Stimulated activated CD8-positive, alpha-beta memory T cell treated with anti-CD3 and anti-CD28 coated beads, Interleukin-4, amount 100 ng/mL, for 24 hours (primary cell): ENCODE results near the gene IGF1R.

Source experiments
- DNase-seq: peaks from one replicate; pipeline ENCODE4 v3.0.0-alpha.2; 2020; ENCODE audit warnings: low read depth

Gene IGF1R

GRCh38 chr15:98888820-98889479 is 240.6 kb downstream of the IGF1R start:
- no peak for DNase-seq

GRCh38 chr15:98889930-98890695 is 241.8 kb downstream of the IGF1R start:
- no peak for DNase-seq

DNA sequence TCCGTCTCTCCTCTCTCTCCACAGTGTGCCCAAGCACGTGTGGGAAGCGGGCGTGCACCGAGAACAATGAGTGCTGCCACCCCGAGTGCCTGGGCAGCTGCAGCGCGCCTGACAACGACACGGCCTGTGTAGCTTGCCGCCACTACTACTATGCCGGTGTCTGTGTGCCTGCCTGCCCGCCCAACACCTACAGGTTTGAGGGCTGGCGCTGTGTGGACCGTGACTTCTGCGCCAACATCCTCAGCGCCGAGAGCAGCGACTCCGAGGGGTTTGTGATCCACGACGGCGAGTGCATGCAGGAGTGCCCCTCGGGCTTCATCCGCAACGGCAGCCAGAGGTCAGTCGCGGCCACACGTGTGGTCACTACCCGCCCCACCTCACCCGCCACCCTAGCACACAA is 243.0 kb downstream of the IGF1R start:
- DNase-seq: no peak

- DNase-seq: no peak
These were observed 245.1 kb downstream of the IGF1R start for GRCh38 chr15:98893401-98893800.

- DNase-seq: no peak
These were observed 246.0 kb downstream of the IGF1R start for GRCh38 chr15:98894312-98894711.

GRCh38 chr15:98896002-98896721 is 247.8 kb downstream of the IGF1R start:
- DNase-seq: no peak

DNA sequence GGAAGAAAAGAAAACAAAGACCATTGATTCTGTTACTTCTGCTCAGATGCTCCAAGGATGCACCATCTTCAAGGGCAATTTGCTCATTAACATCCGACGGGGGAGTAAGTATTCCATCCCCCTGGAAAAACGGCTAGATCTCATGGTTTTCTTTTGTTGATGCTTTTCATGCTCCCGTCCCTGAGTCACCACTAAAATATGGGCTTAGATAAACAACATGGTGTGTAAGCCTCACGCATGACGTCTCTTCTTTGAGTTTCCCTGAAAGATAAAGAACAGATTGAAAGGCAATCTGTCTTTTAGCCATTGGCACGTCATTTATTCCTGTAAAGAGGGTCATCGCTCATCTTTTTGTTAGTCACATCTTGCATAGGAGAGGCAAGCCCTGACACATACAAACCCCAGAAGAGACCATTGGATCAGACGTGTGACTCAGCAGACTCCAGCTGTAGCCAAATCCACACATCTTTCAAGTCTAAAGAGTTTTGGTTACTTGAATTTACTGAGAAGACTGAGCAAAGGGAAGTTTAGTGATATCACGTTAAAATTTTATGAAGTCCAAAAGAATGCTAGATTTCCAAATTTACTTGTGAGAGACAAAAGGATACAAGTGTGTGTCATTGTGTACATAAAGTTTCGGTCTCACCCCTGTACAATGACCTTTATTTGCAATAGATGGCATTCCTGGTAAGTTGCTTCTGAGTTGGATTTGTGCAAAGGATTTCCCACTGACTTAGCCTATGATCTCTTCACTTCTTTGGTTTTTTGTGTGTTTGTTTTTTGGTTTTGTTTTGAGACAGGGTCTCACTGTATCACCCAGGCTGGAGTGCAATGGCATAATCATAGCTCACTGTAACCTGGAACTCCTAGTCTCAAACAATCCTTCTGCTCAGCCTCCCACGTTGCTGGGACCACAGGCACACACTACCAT is 248.7 kb downstream of the IGF1R start:
- no peak for DNase-seq

DNA sequence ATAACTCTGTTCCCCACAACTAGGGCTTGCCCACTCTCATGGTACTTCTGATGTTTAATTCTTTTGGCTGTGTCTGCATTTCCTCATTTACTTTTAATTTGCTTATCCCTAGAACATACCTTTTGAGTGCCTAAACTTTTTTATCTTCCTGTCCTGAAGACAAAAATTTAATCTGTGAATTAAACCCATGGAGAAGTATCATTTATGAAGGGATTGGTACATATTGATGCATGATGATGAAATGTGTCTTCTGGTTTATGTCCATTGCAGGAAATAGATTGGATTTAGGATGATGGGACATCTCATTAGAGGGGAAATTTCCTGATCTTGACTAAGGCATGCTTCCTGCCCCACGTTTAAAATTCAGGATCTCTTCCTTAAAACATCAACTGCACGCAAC is 249.8 kb downstream of the IGF1R start:
- no peak for DNase-seq

GRCh38 chr15:98899272-98900021 is 251.1 kb downstream of the IGF1R start:
- DNase-seq: no peak

- DNase-seq: no peak
These were observed 252.0 kb downstream of the IGF1R start for GRCh38 chr15:98900356-98900755.

DNA sequence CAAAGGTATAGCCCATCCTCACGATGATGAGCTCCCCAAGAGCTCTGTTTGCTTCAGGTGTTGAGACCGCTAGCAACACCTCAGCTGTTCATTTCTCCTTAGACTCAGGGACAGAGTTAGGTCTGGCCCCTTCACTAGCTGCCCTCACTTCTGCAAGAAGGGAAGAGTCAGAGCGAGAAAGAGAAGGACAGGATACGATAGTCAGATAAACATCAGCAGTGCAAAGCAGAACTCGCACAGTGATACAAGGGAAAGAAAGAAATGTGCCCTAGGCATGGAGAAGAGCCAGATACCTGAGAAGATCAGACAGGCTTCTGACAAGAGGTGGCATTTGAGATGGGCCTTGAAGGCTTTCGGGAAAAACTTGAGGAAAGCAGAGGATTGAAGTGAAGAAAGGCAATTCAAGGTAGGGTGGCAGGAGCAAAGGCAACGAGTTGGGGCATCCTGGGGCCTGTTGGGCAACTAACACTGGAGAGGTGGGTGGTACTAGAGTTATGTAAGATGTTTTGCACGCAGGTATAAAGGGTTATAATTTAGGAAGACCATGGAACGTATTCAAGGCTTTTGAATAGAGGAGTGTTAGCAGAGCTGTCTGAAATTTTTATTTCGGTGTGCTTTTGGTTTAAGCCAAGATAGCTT is 253.2 kb downstream of the IGF1R start:
- DNase-seq: no peak

DNA sequence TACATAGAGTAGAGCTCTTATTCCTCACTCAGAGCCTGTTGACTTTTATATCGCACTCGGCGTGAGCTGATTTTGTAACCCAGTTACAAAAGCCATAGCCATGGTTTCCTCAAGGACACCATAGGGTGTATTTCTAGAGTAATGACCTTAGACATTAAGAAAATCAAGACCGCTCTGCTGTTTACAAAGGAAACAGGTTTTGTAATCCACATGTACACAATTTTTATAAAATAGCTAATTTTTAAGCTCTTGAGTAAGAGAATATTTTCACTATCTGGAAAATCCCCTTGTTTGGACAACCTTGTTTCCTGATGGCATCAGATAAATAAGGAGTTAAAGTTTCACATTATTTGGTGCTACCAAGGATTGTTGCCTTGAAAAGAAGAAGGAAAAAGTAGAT is 254.6 kb downstream of the IGF1R start:
- no peak for DNase-seq

GRCh38 chr15:98903377-98904018 is 255.2 kb downstream of the IGF1R start:
- no peak for DNase-seq

GRCh38 chr15:98904544-98904943 is 256.2 kb downstream of the IGF1R start:
- DNase-seq: no peak

GRCh38 chr15:98905963-98906711 is 257.8 kb downstream of the IGF1R start:
- DNase-seq: no peak

GRCh38 chr15:98906712-98907083 is 258.4 kb downstream of the IGF1R start:
- no peak for DNase-seq

DNA sequence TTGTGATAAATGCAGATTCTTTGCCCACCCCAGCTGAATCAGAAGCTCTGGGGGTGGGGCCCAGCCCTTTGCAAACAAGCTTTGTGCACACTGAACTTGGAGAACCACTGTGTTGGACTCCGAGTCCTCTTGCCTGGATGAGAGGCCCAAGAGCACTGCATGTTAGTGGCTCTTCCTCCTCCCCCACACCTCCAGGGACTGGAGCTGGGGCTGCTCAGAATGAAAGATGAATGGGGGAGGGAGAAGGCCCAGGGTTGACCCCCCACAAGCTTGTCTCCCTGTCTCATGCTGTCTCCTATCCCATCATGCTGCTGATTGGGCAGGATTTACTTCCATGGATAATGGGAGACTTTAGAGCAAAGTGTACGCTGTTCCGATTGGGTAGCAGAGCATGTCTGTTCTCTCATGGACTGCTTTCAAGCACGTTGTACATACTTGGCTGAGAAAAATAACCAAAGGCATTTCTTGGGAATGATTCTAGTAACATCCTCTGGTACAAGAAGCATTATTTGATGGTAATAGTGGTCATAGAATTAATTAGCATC is 259.7 kb downstream of the IGF1R start:
- no peak for DNase-seq

DNA sequence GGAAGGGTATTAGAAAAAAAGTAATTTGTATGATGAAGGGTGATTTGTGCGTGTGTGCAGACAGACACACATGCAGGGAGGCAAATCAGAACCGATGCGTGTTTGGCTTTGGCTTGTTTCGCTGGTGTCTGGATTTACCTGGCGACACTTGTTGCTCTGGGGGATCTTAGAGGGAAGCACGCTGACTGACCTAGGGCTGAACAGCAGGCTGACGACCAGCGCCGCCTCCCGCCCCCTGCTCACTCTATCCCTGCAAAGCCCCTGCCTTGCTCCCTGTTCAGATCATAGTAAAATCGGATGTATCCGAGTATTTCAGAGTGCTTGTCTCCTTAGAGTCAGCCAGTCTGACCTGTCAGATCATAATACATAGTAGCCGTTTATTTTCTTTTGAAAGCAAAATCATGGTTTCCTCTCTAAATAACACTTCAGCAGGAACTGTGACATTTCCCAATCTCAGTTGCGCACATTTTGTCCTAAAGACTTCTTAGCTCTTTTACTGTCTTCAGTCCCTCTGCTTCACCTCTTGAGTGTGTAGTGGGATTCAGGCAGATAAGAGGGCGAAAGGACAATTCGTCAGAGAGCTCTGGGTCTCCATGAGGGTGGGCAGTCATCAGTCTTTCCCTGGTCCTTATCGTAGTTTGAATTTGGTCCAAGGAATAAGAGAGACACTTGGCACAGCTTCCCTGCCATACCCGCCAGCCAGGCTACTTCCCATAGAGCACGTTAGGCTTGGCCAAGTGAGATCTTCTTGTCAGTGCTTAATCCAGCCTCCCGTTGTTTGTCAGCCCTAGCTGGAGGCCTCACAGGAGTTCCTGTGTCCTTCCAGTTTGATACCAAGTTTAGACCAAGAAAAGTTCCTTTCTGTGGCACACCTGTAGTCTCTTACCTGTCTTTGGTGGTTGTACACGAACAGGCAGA is 261.9 kb downstream of the IGF1R start:
- DNase-seq: no peak
